CD14-positive monocyte (primary cell): ENCODE results near the gene CDK15. TPM values are rescaled to one million over a fixed set of nuclear protein-coding genes. Genes with fewer than 3 reads are reported as not detected.

Experiments used
- DNase-seq, 3 donors: peaks; one replicate each; pipeline ENCODE4 v3.0.0-alpha.2; 2011 to 2022
- H2AFZ ChIP-seq: 2 replicates; pipeline ENCODE4 v1.6.0; 2012; ENCODE audit warnings: mild to moderate bottlenecking, low read depth, low read length, inconsistent platforms; ENCODE audit not compliant: insufficient read depth, poor library complexity, severe bottlenecking
- H3K27ac ChIP-seq, 2 donors: 1 replicate in 1 of 2; 2 replicates in 1 of 2; pipeline ENCODE4 v1.5.1; 2012 to 2013; ENCODE audit warnings: low read length in 2 of 2, control low read depth in 1 of 2, inconsistent platforms in 1 of 2, low read depth in 1 of 2, mild to moderate bottlenecking in 1 of 2
- H3K27me3 ChIP-seq, 2 donors: one replicate each; pipeline versions ENCODE4 v1.6.0 to v1.6.1; 2011 to 2013; ENCODE audit warnings: low read length in 2 of 2; ENCODE audit not compliant: control insufficient read depth in 2 of 2, insufficient read depth in 2 of 2
- H3K36me3 ChIP-seq, 2 donors: replicated peaks in 1 of 2; 1 replicate in 1 of 2; 2 replicates in 1 of 2; pipeline versions ENCODE4 v1.5.1 to v1.6.1; 2012 to 2013; ENCODE audit warnings: low read length in 2 of 2, control low read depth in 1 of 2, inconsistent platforms in 1 of 2, mild to moderate bottlenecking in 1 of 2; ENCODE audit not compliant: insufficient read depth in 2 of 2, control insufficient read depth in 1 of 2
- H3K4me1 ChIP-seq, 2 donors: 1 replicate in 1 of 2; 2 replicates in 1 of 2; pipeline versions ENCODE4 v1.5.1 to v1.6.1; 2012 to 2013; ENCODE audit warnings: low read length in 2 of 2, control low read depth in 1 of 2, inconsistent platforms in 1 of 2, mild to moderate bottlenecking in 1 of 2, moderate library complexity in 1 of 2; ENCODE audit not compliant: insufficient read depth in 2 of 2, control insufficient read depth in 1 of 2
- H3K4me2 ChIP-seq: replicated peaks from 2 replicates; pipeline ENCODE3; 2012; ENCODE audit warnings: low read length, moderate library complexity, mild to moderate bottlenecking; ENCODE audit not compliant: poor library complexity, severe bottlenecking; ENCODE audit errors: extremely low read depth
- H3K4me3 ChIP-seq, 3 experiments: fragments of 200-600 bp in 1 of 3; sonication (generic) in 1 of 3; replicated peaks in 1 of 3; 1 replicate in 2 of 3; 2 replicates in 1 of 3; pipeline ENCODE4 v1.5.1; 2011 to 2013; ENCODE audit warnings: low read length in 3 of 3, mild to moderate bottlenecking in 3 of 3, control low read depth in 2 of 3, low read depth in 2 of 3, inconsistent platforms in 1 of 3, moderate library complexity in 1 of 3
- H3K79me2 ChIP-seq: 2 replicates; pipeline ENCODE4 v1.6.0; 2012; ENCODE audit warnings: mild to moderate bottlenecking, control low read depth, inconsistent platforms, low read length, moderate library complexity; ENCODE audit not compliant: insufficient read depth
- H3K9ac ChIP-seq: 2 replicates; pipeline ENCODE4 v1.6.0; 2017; ENCODE audit warnings: low read length, mild to moderate bottlenecking; ENCODE audit not compliant: insufficient read depth, poor library complexity, severe bottlenecking
- H3K9me3 ChIP-seq, 2 donors: replicated peaks in 1 of 2; 1 replicate in 1 of 2; 2 replicates in 1 of 2; pipeline versions ENCODE4 v1.5.1 to v1.6.1; 2012 to 2013; ENCODE audit warnings: low read length in 2 of 2, control low read depth in 1 of 2; ENCODE audit not compliant: control insufficient read depth in 1 of 2, insufficient read depth in 1 of 2
- H4K20me1 ChIP-seq: 2 replicates; pipeline ENCODE4 v1.6.0; 2012; ENCODE audit warnings: mild to moderate bottlenecking, low read length, control low read depth, moderate library complexity; ENCODE audit not compliant: insufficient read depth
- H3K27ac Mint-ChIP-seq, 7 donors: one replicate each; pipeline ENCODE4 v1.8.0; 2020; ENCODE audit warnings: mild to moderate bottlenecking in 7 of 7, mixed read lengths in 7 of 7, moderate library complexity in 6 of 7, inconsistent platforms in 2 of 7
- H3K27me3 Mint-ChIP-seq, 3 donors: one replicate each; pipeline ENCODE4 v1.8.0; 2021 to 2022; ENCODE audit warnings: low read depth in 3 of 3, mild to moderate bottlenecking in 3 of 3, mixed read lengths in 3 of 3, moderate library complexity in 3 of 3, inconsistent platforms in 1 of 3
- H3K36me3 Mint-ChIP-seq, 2 donors: one replicate each; pipeline ENCODE4 v1.8.0; 2020; ENCODE audit warnings: mixed read lengths in 2 of 2, inconsistent platforms in 1 of 2, mild to moderate bottlenecking in 1 of 2
- H3K4me1 Mint-ChIP-seq: one replicate; pipeline ENCODE4 v1.8.0; 2020; ENCODE audit warnings: mild to moderate bottlenecking, mixed read lengths
- H3K4me3 Mint-ChIP-seq, 2 donors: one replicate each; pipeline ENCODE4 v1.8.0; 2020; ENCODE audit warnings: mild to moderate bottlenecking in 2 of 2, mixed read lengths in 2 of 2, moderate library complexity in 1 of 2
- H3K9me3 Mint-ChIP-seq, 7 donors: one replicate each; pipeline ENCODE4 v1.8.0; 2020 to 2022; ENCODE audit warnings: mixed read lengths in 7 of 7, mild to moderate bottlenecking in 6 of 7, moderate library complexity in 6 of 7, inconsistent platforms in 2 of 7
- CTCF ChIP-seq: fragments of 200-600 bp; IDR thresholded peaks from one replicate; pipeline ENCODE4 v1.8.0; 2022; ENCODE audit warnings: antibody characterized with exemption, mild to moderate bottlenecking
- WGBS: methylation state at CpG from one replicate; pipeline ENCODE4 v1.1.5; 2013; ENCODE audit warnings: missing lambda C conversion rate; ENCODE audit not compliant: insufficient coverage; 5-methylcytosine and 5-hydroxymethylcytosine counted together
- intact Hi-C, 2 donors: fragments of 100-400 bp; cut with micrococcal nuclease; formaldehyde crosslinking; loops; one replicate each; pipeline versions ENCODE4 v1.15.0 to v1.15.1; 2023
- polyA plus RNA-seq, 3 donors: library from polyadenylated mRNA; depleted of rRNA in 1 of 3; unstranded in 2 of 3; stranded (reverse) in 1 of 3; fragments of 300-500 nt in 2 of 3; fragments of >200 nt in 1 of 3; fragmentation: Illumina TruSeq in 2 of 3; gene quantifications; 1 replicate in 2 of 3; 2 replicates in 1 of 3; pipeline ENCODE4 v1.2.3, GENCODE V29; 2012 to 2021

The CDK15 gene
- polyA plus RNA-seq, 3 donors: not detected

- no peak overlapping the region for H3K9ac ChIP-seq
- no peaks in the 10 kb centered on the region for H3K79me2 ChIP-seq
- intact Hi-C loops: no loop called here
- TF ChIP-seq CTCF: no peak
- no peaks in the 10 kb centered on the region for H3K27me3 ChIP-seq
- H3K9me3 ChIP-seq: no peaks in the 10 kb centered on the region
- Mint-ChIP-seq H3K27ac (no peak overlapping the region), H3K36me3 (no peaks in the 10 kb centered on the region), H3K9me3 (no peaks in the 10 kb centered on the region), H3K4me1 (no peaks in the 10 kb centered on the region), H3K27me3 (peaks cover 0 to 3% (median 0%) of the 10 kb centered on the region in 3 donors), H3K4me3 (no peak overlapping the region)
- WGBS: 96% methylated on average over 2 of the region's 5 CpGs
- no peak overlapping the region for H2AFZ ChIP-seq
- no peaks in the 10 kb centered on the region for H4K20me1 ChIP-seq
- no peak overlapping the region for H3K4me2 ChIP-seq
- no peaks in the 10 kb centered on the region for H3K36me3 ChIP-seq
- no peak for DNase-seq
- no peak overlapping the region for H3K4me3 ChIP-seq
- H3K27ac ChIP-seq: no peak overlapping the region
- no peaks in the 10 kb centered on the region for H3K4me1 ChIP-seq
Measured at GRCh38 chr2:201816657-201817575, 10.6 kb downstream of the CDK15 start.

GRCh38 chr2:201820383-201821007 lies 14.2 kb downstream of the CDK15 start:
- no peak for TF ChIP-seq CTCF
- H3K36me3 ChIP-seq: no peaks in the 10 kb centered on the region
- WGBS: 92% methylated on average over 2 of the region's 4 CpGs

More at GRCh38 chr2:201820383-201821007, 14.2 kb downstream of the CDK15 start:
- H3K4me3 ChIP-seq: no peak overlapping the region
- no peak overlapping the region for H3K9ac ChIP-seq
- Mint-ChIP-seq H3K27ac (peak overlapping the region in 1 of 7 donors; percentile 50), H3K36me3 (no peaks in the 10 kb centered on the region), H3K27me3 (peaks cover 0 to 6% (median 2%) of the 10 kb centered on the region in 3 donors), H3K4me1 (no peaks in the 10 kb centered on the region), H3K4me3 (no peak overlapping the region), H3K9me3 (no peaks in the 10 kb centered on the region)
- H3K79me2 ChIP-seq: no peaks in the 10 kb centered on the region
- H2AFZ ChIP-seq: no peak overlapping the region
- intact Hi-C loops: no loop called here
- H3K27me3 ChIP-seq: no peaks in the 10 kb centered on the region
- DNase-seq: no peak
- no peak overlapping the region for H3K27ac ChIP-seq
- no peak overlapping the region for H3K4me2 ChIP-seq
- no peaks in the 10 kb centered on the region for H3K9me3 ChIP-seq
- no peaks in the 10 kb centered on the region for H3K4me1 ChIP-seq
- H4K20me1 ChIP-seq: no peaks in the 10 kb centered on the region
